Activated naive CD4-positive, alpha-beta T cell treated with anti-CD3 and anti-CD28 coated beads, Interleukin-2, amount 50 U/mL, for 72 hours (primary cell): ENCODE measurements around the gene COX17. TPM values are rescaled to one million over a fixed set of nuclear protein-coding genes. Genes with fewer than 3 reads are reported as not detected.

Experiments used
- ATAC-seq, 2 donors: fragments of 150-1000 bp; cut with Tn5 transposase; 2 replicates each; pipeline ENCODE4 v1.10.0; 2021; ENCODE audit warnings: mild to moderate bottlenecking in 2 of 2, moderate library complexity in 2 of 2
- DNase-seq, 2 donors: peaks; one replicate each; pipeline ENCODE4 v3.0.0; 2021 to 2022; ENCODE audit warnings: low spot score in 2 of 2
- H3K27ac Mint-ChIP-seq, 2 donors: one replicate each; pipeline ENCODE4 v1.8.0; 2022; ENCODE audit warnings: mild to moderate bottlenecking in 2 of 2, mixed read lengths in 2 of 2
- H3K36me3 Mint-ChIP-seq, 2 donors: one replicate each; pipeline ENCODE4 v1.8.0; 2022; ENCODE audit warnings: mixed read lengths in 2 of 2
- H3K9me3 Mint-ChIP-seq, 2 donors: one replicate each; pipeline ENCODE4 v1.8.0; 2022; ENCODE audit warnings: mixed read lengths in 2 of 2
- total RNA-seq, 2 donors: library from RNA; stranded (reverse); gene quantifications; one replicate each; pipeline ENCODE4 v1.2.3, GENCODE V29; 2022

The COX17 gene
- total RNA-seq, 2 donors from 2014 or later = 76.2 to 78.2 TPM

DNA sequence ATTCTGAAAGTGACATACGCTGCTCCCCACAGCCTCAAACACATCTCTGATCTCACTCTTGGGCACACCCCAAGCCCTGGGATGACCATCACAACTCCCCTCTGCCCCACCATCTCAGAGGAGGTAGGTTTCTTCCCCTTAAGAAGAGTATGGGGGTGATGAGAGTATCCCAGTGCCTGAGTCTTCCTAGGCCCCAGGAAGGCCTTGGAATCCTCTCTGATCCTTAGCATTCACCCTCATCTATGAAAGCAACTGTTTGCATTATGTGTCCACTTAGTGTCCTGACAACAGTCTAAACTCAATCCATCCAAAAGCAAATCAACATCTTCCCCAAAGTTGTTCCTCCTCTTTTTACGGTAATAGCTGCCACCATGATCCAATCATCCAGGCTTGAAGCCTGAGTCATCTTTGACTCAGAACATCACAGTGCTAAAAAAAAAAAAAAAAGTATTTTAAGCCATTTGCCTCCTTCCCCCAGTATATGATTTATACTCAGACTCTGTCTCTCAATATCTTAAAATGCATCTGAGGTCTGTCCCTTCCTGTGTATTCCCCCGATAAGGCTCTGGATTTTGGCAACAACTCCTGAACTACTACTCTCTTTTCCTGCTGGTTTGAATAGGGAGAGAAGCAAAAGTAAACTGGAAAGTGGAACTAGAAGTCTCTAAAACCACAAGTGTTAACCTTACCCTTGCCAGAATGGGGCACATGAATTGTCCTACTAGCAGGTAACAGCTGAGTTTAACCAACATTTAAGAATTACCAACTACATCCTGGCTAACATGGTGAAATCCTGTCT is 39.3 kb downstream of the COX17 start:
- peaks cover 5 to 10% of the 10 kb centered on the region in 2 donors for H3K9me3 Mint-ChIP-seq
- peaks cover 9 to 28% of the 10 kb centered on the region in 2 donors for H3K36me3 Mint-ChIP-seq
- DNase-seq (peak in 1 of 2 donors; percentile 18), ATAC-seq (peak; percentile 43 to 52)
- H3K27ac Mint-ChIP-seq = peak overlapping the region; percentile 98

- Mint-ChIP-seq H3K36me3 (peaks cover 9 to 28% of the 10 kb centered on the region in 2 donors), H3K27ac (peak overlapping the region in 1 of 2 donors; percentile 98), H3K9me3 (peaks cover 5 to 10% of the 10 kb centered on the region in 2 donors)
- ATAC-seq (no peak), DNase-seq (no peak)
Observed at GRCh38 chr3:119636891-119637611, 40.2 kb downstream of the COX17 start.

DNA sequence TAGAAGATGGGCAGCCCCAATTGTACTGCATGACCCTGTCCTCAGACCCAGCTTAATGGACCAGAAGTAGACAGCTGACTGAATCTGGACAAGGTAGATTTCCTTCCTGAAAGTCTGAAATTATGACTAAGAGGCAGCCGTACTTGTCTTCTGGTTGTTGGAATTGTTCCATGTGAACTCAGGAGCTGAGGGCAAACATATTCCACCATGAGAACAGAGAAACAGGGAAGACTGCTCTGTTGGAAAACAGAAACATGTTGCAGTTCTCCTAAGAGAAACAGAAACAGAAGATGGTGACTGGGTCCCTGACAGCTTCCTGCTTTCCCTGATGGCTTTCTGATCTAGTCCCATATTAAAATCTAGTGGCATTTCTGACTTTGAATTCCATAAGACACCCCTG is 41.0 kb downstream of the COX17 start:
- ATAC-seq (no peak), DNase-seq (no peak)
- Mint-ChIP-seq H3K36me3 (peaks cover 9 to 25% of the 10 kb centered on the region in 2 donors), H3K27ac (peak overlapping the region in 1 of 2 donors; percentile 98), H3K9me3 (peaks cover 5 to 8% of the 10 kb centered on the region in 2 donors)

DNA sequence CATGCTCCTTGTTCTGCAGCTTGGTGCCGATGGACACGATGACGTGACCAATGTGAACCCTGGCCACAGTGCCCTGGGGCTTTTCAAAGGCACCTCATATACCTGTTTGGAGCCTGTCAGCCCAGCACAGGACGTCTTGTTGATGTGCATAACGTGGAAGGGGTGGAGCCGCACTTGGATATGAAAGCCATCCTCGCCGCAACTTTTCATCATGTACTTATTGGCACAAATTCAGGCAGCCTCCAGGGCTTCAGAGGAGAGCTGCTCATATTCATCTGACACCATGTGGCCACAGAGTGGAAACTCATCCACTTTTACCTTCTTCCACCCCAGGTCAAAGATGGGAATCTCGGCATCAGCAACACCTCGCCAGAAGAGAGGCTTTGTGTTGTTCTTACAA is 41.5 kb downstream of the COX17 start:
- ATAC-seq (no peak), DNase-seq (no peak)
- peaks cover 9 to 19% of the 10 kb centered on the region in 2 donors for H3K36me3 Mint-ChIP-seq
- H3K27ac Mint-ChIP-seq = peak overlapping the region in 1 of 2 donors; percentile 98
- peaks cover 5% of the 10 kb centered on the region in 2 donors for H3K9me3 Mint-ChIP-seq

- Mint-ChIP-seq H3K36me3 (peaks cover 0 to 4% of the 10 kb centered on the region in 2 donors), H3K9me3 (no peaks in the 10 kb centered on the region), H3K27ac (peak overlapping the region in 1 of 2 donors; percentile 40)
- ATAC-seq (no peak), DNase-seq (no peak)
Observed at GRCh38 chr3:119632829-119633228, 44.4 kb downstream of the COX17 start.

- H3K36me3 Mint-ChIP-seq = no peaks in the 10 kb centered on the region
- DNase-seq = no peak
- ATAC-seq = no peak
- H3K9me3 Mint-ChIP-seq = no peaks in the 10 kb centered on the region
- H3K27ac Mint-ChIP-seq = peak overlapping the region in 1 of 2 donors; percentile 31
Observed at GRCh38 chr3:119632216-119632615, 45.0 kb downstream of the COX17 start.

- no peak for DNase-seq
- no peaks in the 10 kb centered on the region for H3K36me3 Mint-ChIP-seq
Observed at GRCh38 chr3:119631516-119631915, 45.7 kb downstream of the COX17 start.

GRCh38 chr3:119630880-119631329 is 46.3 kb downstream of the COX17 start:
- no peak overlapping the region for H3K27ac Mint-ChIP-seq

More at GRCh38 chr3:119631516-119631915, 45.7 kb downstream of the COX17 start:
- no peak for ATAC-seq
- H3K27ac Mint-ChIP-seq = no peak overlapping the region
- H3K9me3 Mint-ChIP-seq = no peaks in the 10 kb centered on the region

GRCh38 chr3:119630128-119630879 is 46.9 kb downstream of the COX17 start:
- no peak for DNase-seq
- no peak overlapping the region for H3K27ac Mint-ChIP-seq
- H3K9me3 Mint-ChIP-seq = no peaks in the 10 kb centered on the region
- H3K36me3 Mint-ChIP-seq = no peaks in the 10 kb centered on the region
- ATAC-seq = no peak

More at GRCh38 chr3:119630880-119631329, 46.3 kb downstream of the COX17 start:
- Mint-ChIP-seq H3K36me3 (no peaks in the 10 kb centered on the region), H3K9me3 (no peaks in the 10 kb centered on the region)
- no peak for ATAC-seq
- no peak for DNase-seq

- DNase-seq (no peak), ATAC-seq (peak; percentile 13 to 22)
- Mint-ChIP-seq H3K36me3 (no peaks in the 10 kb centered on the region), H3K27ac (no peak overlapping the region), H3K9me3 (no peaks in the 10 kb centered on the region)
Observed at GRCh38 chr3:119628816-119629445, 48.3 kb downstream of the COX17 start.

GRCh38 chr3:119628390-119628789 is 48.8 kb downstream of the COX17 start:
- Mint-ChIP-seq H3K9me3 (no peaks in the 10 kb centered on the region), H3K36me3 (no peaks in the 10 kb centered on the region), H3K27ac (no peak overlapping the region)
- ATAC-seq (peak; percentile 75 to 85), DNase-seq (no peak)

GRCh38 chr3:119627461-119627860 is 49.7 kb downstream of the COX17 start:
- H3K27ac Mint-ChIP-seq = no peak overlapping the region
- no peak for DNase-seq

DNA sequence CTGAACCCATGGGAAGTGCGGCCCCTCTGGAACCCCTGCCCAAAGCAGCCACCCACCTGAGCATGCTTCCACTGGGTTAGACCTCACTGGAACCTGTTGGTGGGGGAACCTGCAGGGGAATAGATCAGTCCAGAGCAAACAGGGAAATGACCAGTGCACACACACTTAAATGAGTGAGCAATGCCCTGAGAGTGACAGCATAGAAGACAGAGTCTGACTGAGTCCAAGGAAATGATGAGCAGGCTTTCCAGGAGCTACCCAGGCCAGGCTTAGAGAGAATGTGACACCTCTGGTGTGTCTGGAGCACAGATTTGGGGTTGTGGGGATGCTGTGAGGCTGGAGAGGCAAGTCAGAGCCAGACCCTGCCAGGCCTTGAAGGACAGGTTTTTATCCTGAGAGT is 51.0 kb downstream of the COX17 start:
- no peak for DNase-seq
- Mint-ChIP-seq H3K36me3 (no peaks in the 10 kb centered on the region), H3K9me3 (no peaks in the 10 kb centered on the region), H3K27ac (peak overlapping the region; percentile 8 to 57)
- ATAC-seq = no peak

More at GRCh38 chr3:119627461-119627860, 49.7 kb downstream of the COX17 start:
- Mint-ChIP-seq H3K9me3 (no peaks in the 10 kb centered on the region), H3K36me3 (no peaks in the 10 kb centered on the region)
- no peak for ATAC-seq

DNA sequence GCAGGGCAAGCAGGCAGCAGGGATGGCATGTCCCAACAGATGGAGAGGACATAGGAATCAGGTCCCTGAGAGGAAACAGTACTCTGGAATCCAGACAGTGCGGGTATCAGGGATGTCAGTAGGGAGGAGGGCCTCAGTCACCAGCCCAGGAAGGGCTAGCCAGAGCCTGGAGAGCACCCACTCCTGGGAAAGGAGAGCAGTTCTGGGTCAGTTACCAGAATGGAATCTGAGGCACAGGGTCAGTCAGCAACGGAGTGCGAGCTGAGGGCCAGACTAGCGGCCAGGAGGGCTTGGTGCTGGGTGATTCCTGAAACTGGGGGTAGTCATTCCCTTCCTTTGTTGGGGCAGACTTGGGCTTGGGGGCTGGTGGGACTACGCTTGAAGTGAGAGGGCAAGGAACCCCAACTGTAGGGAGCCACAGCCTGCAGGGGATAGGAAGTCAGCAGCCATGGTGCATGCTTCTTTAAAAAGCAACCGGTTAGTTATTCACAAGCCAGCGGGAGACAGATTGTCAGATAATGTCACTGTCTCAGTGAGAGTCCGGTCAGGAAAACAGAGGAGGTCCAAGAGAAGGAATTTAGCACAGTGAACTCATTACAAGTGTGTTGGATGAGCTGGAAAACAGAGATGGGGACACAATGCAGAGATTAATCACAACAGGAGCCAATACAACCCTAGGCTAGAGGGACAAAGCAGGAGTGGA is 51.6 kb downstream of the COX17 start:
- DNase-seq (no peak), ATAC-seq (no peak)
- no peaks in the 10 kb centered on the region for H3K36me3 Mint-ChIP-seq
- H3K27ac Mint-ChIP-seq = peak overlapping the region in 1 of 2 donors; percentile 18
- no peaks in the 10 kb centered on the region for H3K9me3 Mint-ChIP-seq

GRCh38 chr3:119624002-119624720 is 53.0 kb downstream of the COX17 start:
- no peaks in the 10 kb centered on the region for H3K9me3 Mint-ChIP-seq
- ATAC-seq = no peak
- no peaks in the 10 kb centered on the region for H3K36me3 Mint-ChIP-seq
- H3K27ac Mint-ChIP-seq = no peak overlapping the region
- no peak for DNase-seq
